Vagina (tissue), 2 donors: ENCODE measurements around the gene CD8B2. TPM values are rescaled to one million over a fixed set of nuclear protein-coding genes. Genes with fewer than 3 reads are reported as not detected.
"Not testable (repeated sequence)": the region's sequence is repeated elsewhere in the genome, so short reads cannot be mapped to it uniquely, and the experiment has no call there.

ENCODE experiments used
- DNase-seq, 2 donors: peaks; one replicate each; pipeline ENCODE4 v3.0.0-alpha.2; 2017; ENCODE audit errors: extremely low spot score in 2 of 2
- H3K27ac ChIP-seq: fragments of 200-600 bp; sonication (generic); one replicate; pipeline ENCODE4 v1.5.1; 2019
- H3K27me3 ChIP-seq: fragments of 200-600 bp; sonication (generic); one replicate; pipeline ENCODE4 v1.5.1; 2019
- H3K36me3 ChIP-seq, 2 donors: fragments of 200-600 bp; sonication (generic); one replicate each; pipeline ENCODE4 v1.5.1; 2017 to 2019
- H3K4me1 ChIP-seq: fragments of 200-600 bp; sonication (generic); one replicate; pipeline ENCODE4 v1.5.1; 2019
- H3K4me3 ChIP-seq, 2 donors: fragments of 200-600 bp; sonication (generic); 1 replicate in 1 of 2; 2 replicates in 1 of 2; pipeline ENCODE4 v1.5.1; 2016 to 2019
- H3K9me3 ChIP-seq: fragments of 200-600 bp; sonication (generic); one replicate; pipeline ENCODE4 v1.5.1; 2019
- intact Hi-C: fragments of 100-400 bp; cut with DNase I; formaldehyde crosslinking; loops from one replicate; pipeline ENCODE4 v1.15.1; 2023
- total RNA-seq: library from RNA; depleted of rRNA; stranded (reverse); fragments of >200 nt; gene quantifications from one replicate; pipeline ENCODE4 v1.2.3, GENCODE V29; 2016

The CD8B2 gene
- 0.74 TPM for total RNA-seq

- H3K27ac ChIP-seq, H3K27me3 ChIP-seq, H3K36me3 ChIP-seq, H3K4me1 ChIP-seq, H3K4me3 ChIP-seq, DNase-seq, intact Hi-C loops, H3K9me3 ChIP-seq: not testable (repeated sequence)
These were observed at the start of gene CD8B2 for GRCh38 chr2:106486551-106487385. TSS of gene CD8B2 (plus strand) at chr2:106487364. CDS start at chr2:106487427, 63 bp downstream.

GRCh38 chr2:106461882-106462281 lies 25.3 kb upstream of the CD8B2 start:
- DNase-seq, H3K27me3 ChIP-seq, H3K9me3 ChIP-seq, H3K4me1 ChIP-seq, H3K4me3 ChIP-seq, H3K36me3 ChIP-seq, H3K27ac ChIP-seq, intact Hi-C loops: not testable (repeated sequence)

- H3K4me1 ChIP-seq, DNase-seq, H3K36me3 ChIP-seq, H3K27me3 ChIP-seq, H3K4me3 ChIP-seq, H3K9me3 ChIP-seq, intact Hi-C loops, H3K27ac ChIP-seq: not testable (repeated sequence)
These were observed 19.6 kb upstream of the CD8B2 start for GRCh38 chr2:106467516-106467915.

GRCh38 chr2:106468107-106468506 lies 19.1 kb upstream of the CD8B2 start, which contains the start of gene RGPD3:
TSS of gene RGPD3 (minus strand) at chr2:106468413. CDS start at chr2:106468288, 125 bp downstream.
- H3K27me3 ChIP-seq, H3K9me3 ChIP-seq, H3K4me3 ChIP-seq, H3K27ac ChIP-seq, H3K36me3 ChIP-seq, intact Hi-C loops, DNase-seq, H3K4me1 ChIP-seq: not testable (repeated sequence)

- H3K27ac ChIP-seq, H3K4me3 ChIP-seq, H3K27me3 ChIP-seq, H3K4me1 ChIP-seq, DNase-seq, intact Hi-C loops, H3K9me3 ChIP-seq, H3K36me3 ChIP-seq: not testable (repeated sequence)
These were observed 16.5 kb upstream of the CD8B2 start for GRCh38 chr2:106470658-106471057.

GRCh38 chr2:106477647-106478046 lies 9.5 kb upstream of the CD8B2 start:
- H3K27me3 ChIP-seq, H3K9me3 ChIP-seq, H3K4me1 ChIP-seq, intact Hi-C loops, DNase-seq, H3K36me3 ChIP-seq, H3K4me3 ChIP-seq, H3K27ac ChIP-seq: not testable (repeated sequence)

- intact Hi-C loops, DNase-seq, H3K4me1 ChIP-seq: not testable (repeated sequence)
These were observed 7.6 kb upstream of the CD8B2 start for GRCh38 chr2:106479563-106479962.

GRCh38 chr2:106487386-106488191 lies 425 bp downstream of the CD8B2 start:
- H3K4me3 ChIP-seq, H3K27ac ChIP-seq, H3K27me3 ChIP-seq, H3K36me3 ChIP-seq, intact Hi-C loops, H3K4me1 ChIP-seq, H3K9me3 ChIP-seq, DNase-seq: not testable (repeated sequence)

More at GRCh38 chr2:106479563-106479962, 7.6 kb upstream of the CD8B2 start:
- H3K27ac ChIP-seq, H3K36me3 ChIP-seq, H3K27me3 ChIP-seq, H3K9me3 ChIP-seq, H3K4me3 ChIP-seq: not testable (repeated sequence)

GRCh38 chr2:106489701-106490100 lies 2.5 kb downstream of the CD8B2 start:
- H3K4me3 ChIP-seq, H3K4me1 ChIP-seq, intact Hi-C loops, H3K36me3 ChIP-seq, H3K27ac ChIP-seq, H3K9me3 ChIP-seq, DNase-seq, H3K27me3 ChIP-seq: not testable (repeated sequence)

GRCh38 chr2:106492399-106492798 lies 5.2 kb downstream of the CD8B2 start:
- H3K36me3 ChIP-seq, DNase-seq, H3K4me1 ChIP-seq, H3K9me3 ChIP-seq, H3K27me3 ChIP-seq, H3K4me3 ChIP-seq, H3K27ac ChIP-seq, intact Hi-C loops: not testable (repeated sequence)

- H3K27ac ChIP-seq, intact Hi-C loops, DNase-seq: not testable (repeated sequence)
These were observed 5.7 kb downstream of the CD8B2 start for GRCh38 chr2:106492913-106493312.

GRCh38 chr2:106498549-106498948 lies 11.4 kb downstream of the CD8B2 start:
- H3K27ac ChIP-seq, DNase-seq, H3K27me3 ChIP-seq, intact Hi-C loops, H3K4me3 ChIP-seq, H3K4me1 ChIP-seq, H3K9me3 ChIP-seq, H3K36me3 ChIP-seq: not testable (repeated sequence)

More at GRCh38 chr2:106492913-106493312, 5.7 kb downstream of the CD8B2 start:
- not testable (repeated sequence) for H3K9me3 ChIP-seq, H3K4me3 ChIP-seq, H3K4me1 ChIP-seq, H3K27me3 ChIP-seq, H3K36me3 ChIP-seq

GRCh38 chr2:106500350-106500749 lies 13.2 kb downstream of the CD8B2 start:
- H3K27ac ChIP-seq, H3K9me3 ChIP-seq, H3K4me3 ChIP-seq, H3K4me1 ChIP-seq, H3K36me3 ChIP-seq, DNase-seq, H3K27me3 ChIP-seq, intact Hi-C loops: not testable (repeated sequence)
